IMR-90 (cell line): Measurements from ENCODE around the gene RND3. TPM values are rescaled to one million over a fixed set of nuclear protein-coding genes. Genes with fewer than 3 reads are reported as not detected.
A peak's percentile ranks its signal among the peaks of the same experiment; 100 is the strongest.

ENCODE experiments used
- ATAC-seq: fragments of 200-7000 bp; cut with Tn5 transposase; 2 replicates; pipeline ENCODE4 v1.9.1; 2020; ENCODE audit warnings: low read depth, mild to moderate bottlenecking, moderate library complexity
- BruUV-seq: library from RNA; stranded (reverse); fragments of 400-500 nt; replicated peaks from 2 replicates; lab custom pipeline; 2021; lab: Mats Ljungman, UMichigan
- CTCF ChIA-PET: fragments of 300-600 bp; formaldehyde crosslinking; extraction: SDS; loops from one replicate; lab custom pipeline; 2021; ENCODE audit warnings: antibody characterized with exemption; lab: Yijun Ruan, JAX
- POLR2A ChIA-PET: fragments of 300-600 bp; sonication (Branson Sonifier 250); formaldehyde crosslinking; loops from one replicate; lab custom pipeline; 2022; ENCODE audit warnings: antibody characterized with exemption; ENCODE audit not compliant: unreplicated experiment; lab: Charles Lee
- DNase-seq: peaks from one replicate; pipeline ENCODE4 v3.0.0; 2013
- H2AFZ ChIP-seq: replicated peaks from 2 replicates; pipeline ENCODE3; 2013; ENCODE audit warnings: low read length, mild to moderate bottlenecking; ENCODE audit not compliant: poor library complexity
- H2AK5ac ChIP-seq: 2 replicates; pipeline ENCODE4 v1.6.1; 2013; ENCODE audit warnings: low read depth, low read length, inconsistent platforms
- H2AK9ac ChIP-seq: replicated peaks from 2 replicates; pipeline ENCODE3; 2013; ENCODE audit warnings: mild to moderate bottlenecking, low read depth, low read length, moderate library complexity; ENCODE audit not compliant: poor library complexity
- H2BK120ac ChIP-seq: 2 replicates; pipeline ENCODE4 v1.6.1; 2013; ENCODE audit warnings: low read depth, low read length, inconsistent platforms
- H2BK15ac ChIP-seq: 3 replicates; pipeline ENCODE4 v1.6.1; 2013; ENCODE audit warnings: low read depth, low read length, inconsistent platforms
- H2BK20ac ChIP-seq: 2 replicates; pipeline ENCODE4 v1.6.1; 2013; ENCODE audit warnings: low read depth, mild to moderate bottlenecking, inconsistent platforms, low read length, moderate library complexity
- H2BK5ac ChIP-seq: 2 replicates; pipeline ENCODE4 v1.6.1; 2013; ENCODE audit warnings: mild to moderate bottlenecking, low read depth, low read length, inconsistent platforms; ENCODE audit not compliant: poor library complexity, severe bottlenecking
- H3K14ac ChIP-seq: replicated peaks from 2 replicates; pipeline ENCODE4 v1.6.1; 2013; ENCODE audit warnings: low read depth, low read length, inconsistent platforms
- H3K18ac ChIP-seq: 2 replicates; pipeline ENCODE4 v1.6.1; 2013; ENCODE audit warnings: low read depth, low read length, control low read depth
- H3K23ac ChIP-seq: 2 replicates; pipeline ENCODE4 v1.6.1; 2013; ENCODE audit warnings: low read depth, low read length, inconsistent platforms
- H3K27ac ChIP-seq: 2 replicates; pipeline ENCODE4 v1.5.1; 2013; ENCODE audit warnings: mild to moderate bottlenecking, control low read depth, low read length; ENCODE audit not compliant: insufficient read depth
- H3K27me3 ChIP-seq: 2 replicates; pipeline ENCODE4 v1.6.1; 2013; ENCODE audit warnings: low read length; ENCODE audit not compliant: control insufficient read depth, insufficient read depth
- H3K36me3 ChIP-seq: 2 replicates; pipeline ENCODE4 v1.6.1; 2013; ENCODE audit warnings: low read length, mixed read lengths; ENCODE audit not compliant: control insufficient read depth, insufficient read depth
- H3K4ac ChIP-seq: 2 replicates; pipeline ENCODE4 v1.6.1; 2013; ENCODE audit warnings: low read depth, low read length, inconsistent platforms
- H3K4me1 ChIP-seq: 2 replicates; pipeline ENCODE4 v1.6.1; 2013; ENCODE audit warnings: low read length, mixed read lengths; ENCODE audit not compliant: control insufficient read depth, insufficient read depth
- H3K4me2 ChIP-seq: 2 replicates; pipeline ENCODE4 v1.6.1; 2013; ENCODE audit warnings: low read depth, mild to moderate bottlenecking, control low read depth, low read length, moderate library complexity
- H3K4me3 ChIP-seq: 2 replicates; pipeline ENCODE4 v1.5.1; 2013; ENCODE audit warnings: low read depth, mild to moderate bottlenecking, control low read depth, low read length, moderate library complexity; ENCODE audit not compliant: insufficient read depth
- H3K56ac ChIP-seq: 2 replicates; pipeline ENCODE4 v1.6.1; 2013; ENCODE audit warnings: low read length, inconsistent platforms; ENCODE audit not compliant: insufficient read depth; ENCODE audit errors: extremely low read depth
- H3K79me1 ChIP-seq, 2 experiments: 2 replicates each; pipeline ENCODE4 v1.6.1; 2013; ENCODE audit warnings: low read length in 2 of 2, inconsistent platforms in 1 of 2, low read depth in 1 of 2
- H3K9ac ChIP-seq: 2 replicates; pipeline ENCODE4 v1.6.1; 2013; ENCODE audit warnings: low read depth, low read length, control low read depth
- H3K9me1 ChIP-seq: 2 replicates; pipeline ENCODE4 v1.6.1; 2013; ENCODE audit warnings: low read length, inconsistent platforms; ENCODE audit not compliant: insufficient read depth
- H3K9me3 ChIP-seq: 2 replicates; pipeline ENCODE4 v1.6.1; 2013; ENCODE audit warnings: low read length; ENCODE audit not compliant: control insufficient read depth, insufficient read depth
- H4K20me1 ChIP-seq: 2 replicates; pipeline ENCODE4 v1.6.1; 2013; ENCODE audit warnings: low read length, inconsistent platforms; ENCODE audit not compliant: insufficient read depth
- H4K5ac ChIP-seq: 2 replicates; pipeline ENCODE4 v1.6.1; 2013; ENCODE audit warnings: mild to moderate bottlenecking, low read depth, low read length, control low read depth
- H4K8ac ChIP-seq, 2 experiments: 2 replicates each; pipeline ENCODE4 v1.6.1; 2013; ENCODE audit warnings: low read depth in 2 of 2, low read length in 2 of 2, control low read depth in 1 of 2, inconsistent platforms in 1 of 2
- H4K91ac ChIP-seq: 2 replicates; pipeline ENCODE4 v1.6.1; 2013; ENCODE audit warnings: low read depth, low read length, inconsistent platforms; ENCODE audit not compliant: insufficient read depth
- CEBPB ChIP-seq: IDR thresholded peaks from 2 replicates; pipeline ENCODE4 v1.6.1; 2012; ENCODE audit warnings: low read depth, low read length, improper control_type of control experiment
- ELK1 ChIP-seq: fragments of 150-350 bp; IDR thresholded peaks from 2 replicates; pipeline ENCODE4 v1.6.1; 2016; ENCODE audit warnings: low read depth, mild to moderate bottlenecking, low read length, moderate library complexity, borderline replicate concordance
- MAFK ChIP-seq: IDR thresholded peaks from 2 replicates; pipeline ENCODE4 v1.6.1; 2012; ENCODE audit warnings: low read depth, low read length, improper control_type of control experiment
- MXI1 ChIP-seq: IDR thresholded peaks from 2 replicates; pipeline ENCODE4 v1.6.1; 2012; ENCODE audit warnings: low read depth, mild to moderate bottlenecking, low read length, moderate library complexity, borderline replicate concordance
- SMC3 ChIP-seq: fragments of 150-350 bp; IDR thresholded peaks from 2 replicates; pipeline ENCODE4 v1.6.1; 2016; ENCODE audit warnings: low read depth, mild to moderate bottlenecking, antibody characterized with exemption, low read length, moderate library complexity
- WGBS, 2 experiments: methylation state at CpG; one replicate each; pipeline versions ENCODE4 v1.1.5 to v1.1.7; 2013; ENCODE audit warnings: missing lambda C conversion rate in 2 of 2; ENCODE audit not compliant: insufficient read length in 1 of 2; ENCODE audit errors: extremely low coverage in 2 of 2; 5-methylcytosine and 5-hydroxymethylcytosine counted together
- dilution Hi-C: fragments of 300-500 bp; cut with HindIII; formaldehyde crosslinking; loops from one replicate; pipeline ENCODE4 v1.14.3; 2018; ENCODE audit warnings: low sequenced_read_pairs; ENCODE audit not compliant: unreplicated experiment
- in situ Hi-C: fragments of 300-500 bp; cut with MboI; formaldehyde crosslinking; loops from 3 replicates; pipeline ENCODE4 v1.14.3; 2019; ENCODE audit warnings: low sequenced_read_pairs, inconsistent platforms, mixed read lengths
- intact Hi-C: fragments of 100-400 bp; cut with micrococcal nuclease; formaldehyde crosslinking; loops from 2 replicates; pipeline ENCODE4 v1.10.0; 2022
- polyA plus RNA-seq, 3 experiments: library from polyadenylated mRNA; depleted of rRNA; stranded (reverse); fragments of >200 nt; gene quantifications; 2 replicates each; pipeline ENCODE4 v1.2.3, GENCODE V29; 2012; ENCODE audit warnings: low replicate concordance in 1 of 3
- total RNA-seq: library from RNA; depleted of rRNA; stranded (reverse); fragments of >200 nt; gene quantifications from 2 replicates; pipeline ENCODE4 v1.2.3, GENCODE V29; 2012

Gene RND3
- total and polyA plus RNA-seq, 2 of the 4 experiments (the other 2 are of a cell fraction): 111 to 449 TPM

DNA sequence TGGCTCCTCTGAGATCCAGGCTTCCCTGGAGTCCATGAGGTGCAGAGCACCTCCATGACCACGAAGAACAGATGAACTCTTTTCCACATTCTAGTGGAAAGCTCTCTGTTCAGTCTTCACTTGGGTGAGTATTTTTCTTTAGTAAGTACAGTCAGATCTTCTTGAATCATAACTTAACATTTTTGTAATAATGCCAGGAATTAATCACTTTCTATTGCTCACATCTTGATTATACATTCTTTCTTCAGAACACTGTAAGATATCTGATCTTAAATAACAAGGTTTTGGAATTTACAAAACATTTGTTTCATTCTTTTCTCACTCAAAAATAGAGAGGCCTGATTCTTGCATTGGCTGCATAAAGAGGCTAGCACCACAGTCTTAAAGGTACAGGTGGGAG lies 45.4 kb upstream of the RND3 start:
- H4K8ac ChIP-seq: peak overlapping the region; percentile 89 to 93
- peak overlapping the region; percentile 96 for H2AK5ac ChIP-seq
- peak overlapping the region; percentile 94 for H2BK15ac ChIP-seq
- H3K4me1 ChIP-seq: peaks cover 27% of the 10 kb centered on the region
- in situ Hi-C loops: no loop called here
- no peaks in the 10 kb centered on the region for H3K27me3 ChIP-seq
- peak overlapping the region; percentile 12; the same call in 1 of the 2 replicates for H3K56ac ChIP-seq
- H4K20me1 ChIP-seq: no peaks in the 10 kb centered on the region
- peak overlapping the region; percentile 99 for H3K18ac ChIP-seq
- H3K9ac ChIP-seq: 0 out of 2 replicates have a peak overlapping the region, but pooled peaks have one; percentile 49
- peak overlapping the region; percentile 95 for H2BK120ac ChIP-seq
- WGBS, 2 experiments: no CpG with 5 or more reads among the region's 1 CpG
- no peak overlapping the region for H3K4me3 ChIP-seq
- POLR2A ChIA-PET: interaction anchor here (0.7 kb wide), 1 partner anchor 938 kb away, joined by 3 read pairs; no protein-coding TSS in a partner anchor
- peak overlapping the region; percentile 96 for H4K5ac ChIP-seq
- H3K27ac ChIP-seq: peak overlapping the region; percentile 97
- DNase-seq (peak; percentile 82), ATAC-seq (peak; percentile 50)
- intact Hi-C loops: no loop called here
- no peaks in the 10 kb centered on the region for H3K9me3 ChIP-seq
- no TSS peak for BruUV-seq
- no peak overlapping the region for H2AFZ ChIP-seq
- H4K91ac ChIP-seq: peak overlapping the region; percentile 98
- peak overlapping the region; percentile 93 for H3K14ac ChIP-seq
- peak overlapping the region; percentile 75 for H2AK9ac ChIP-seq
- TF ChIP-seq ELK1: no peak
- TF ChIP-seq SMC3: no peak
- no peak for TF ChIP-seq MXI1
- no peak for TF ChIP-seq MAFK
- TF ChIP-seq CEBPB: peak; percentile 28; the same call in 1 of the 2 replicates
- peak overlapping the region; percentile 65 for H3K4me2 ChIP-seq
- peaks cover 22% of the 10 kb centered on the region for H3K9me1 ChIP-seq
- no peaks in the 10 kb centered on the region for H3K36me3 ChIP-seq
- dilution Hi-C loops: no loop called here
- H3K23ac ChIP-seq: peak overlapping the region; percentile 80; the same call in 1 of the 2 replicates
- peaks cover 20 to 28% of the 10 kb centered on the region in 2 experiments for H3K79me1 ChIP-seq
- peak overlapping the region; percentile 97 for H3K4ac ChIP-seq
- peak overlapping the region; percentile 97 for H2BK5ac ChIP-seq
- H2BK20ac ChIP-seq: peak overlapping the region; percentile 96
- CTCF ChIA-PET: interaction anchor here (0.7 kb wide), 1 partner anchor 15 kb away, joined by 3 read pairs; no protein-coding TSS in a partner anchor
